Measurements from ENCODE around the gene ZNHIT1.

DNA sequence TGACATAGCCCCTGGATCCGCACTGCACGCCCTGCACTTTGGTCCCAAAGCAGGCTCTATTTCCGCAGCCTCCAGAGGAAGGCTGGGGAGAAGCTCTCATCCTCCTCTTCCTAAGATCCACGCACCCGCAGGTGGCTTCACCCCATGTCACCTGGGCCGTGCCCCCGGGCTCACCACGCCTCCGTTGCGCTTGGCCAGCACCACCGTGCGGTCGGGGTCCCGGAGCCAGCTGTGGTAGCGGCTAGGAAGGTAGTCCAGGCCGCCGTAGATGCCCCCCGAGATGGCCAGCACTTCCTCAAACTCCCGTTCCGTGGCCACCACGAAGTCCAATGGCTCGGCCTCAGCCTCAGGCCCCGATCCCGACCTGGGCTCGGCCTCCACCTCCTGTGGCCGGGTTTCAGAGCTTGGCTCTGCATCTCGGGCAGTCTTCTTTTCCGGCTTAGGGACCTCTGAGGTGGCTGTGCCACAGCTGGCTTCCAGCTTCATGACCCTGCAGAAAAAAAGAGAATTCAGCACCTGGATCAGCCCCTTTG lies 43.6 kb upstream of the ZNHIT1 start:
- TF ChIP-seq, protein P1, sequence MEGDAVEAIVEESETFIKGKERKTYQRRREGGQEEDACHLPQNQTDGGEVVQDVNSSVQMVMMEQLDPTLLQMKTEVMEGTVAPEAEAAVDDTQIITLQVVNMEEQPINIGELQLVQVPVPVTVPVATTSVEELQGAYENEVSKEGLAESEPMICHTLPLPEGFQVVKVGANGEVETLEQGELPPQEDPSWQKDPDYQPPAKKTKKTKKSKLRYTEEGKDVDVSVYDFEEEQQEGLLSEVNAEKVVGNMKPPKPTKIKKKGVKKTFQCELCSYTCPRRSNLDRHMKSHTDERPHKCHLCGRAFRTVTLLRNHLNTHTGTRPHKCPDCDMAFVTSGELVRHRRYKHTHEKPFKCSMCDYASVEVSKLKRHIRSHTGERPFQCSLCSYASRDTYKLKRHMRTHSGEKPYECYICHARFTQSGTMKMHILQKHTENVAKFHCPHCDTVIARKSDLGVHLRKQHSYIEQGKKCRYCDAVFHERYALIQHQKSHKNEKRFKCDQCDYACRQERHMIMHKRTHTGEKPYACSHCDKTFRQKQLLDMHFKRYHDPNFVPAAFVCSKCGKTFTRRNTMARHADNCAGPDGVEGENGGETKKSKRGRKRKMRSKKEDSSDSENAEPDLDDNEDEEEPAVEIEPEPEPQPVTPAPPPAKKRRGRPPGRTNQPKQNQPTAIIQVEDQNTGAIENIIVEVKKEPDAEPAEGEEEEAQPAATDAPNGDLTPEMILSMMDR (IDR thresholded peaks at IDR 0.05; ENCODE audit: low read depth, low read length): no peak
- TF ChIP-seq EZH2phosphoT487 (IDR thresholded peaks at IDR 0.05; ENCODE audit: low read depth): no peak

Measured in OCI-LY3 (cell line).